ENCODE data around the gene ATOH1. TPM values are rescaled to one million over a fixed set of nuclear protein-coding genes. Genes with fewer than 3 reads are reported as not detected.

ATOH1 gene
- total and polyA plus RNA-seq, 2 experiments from 2014 or later: 0.24 to 0.69 TPM

DNA sequence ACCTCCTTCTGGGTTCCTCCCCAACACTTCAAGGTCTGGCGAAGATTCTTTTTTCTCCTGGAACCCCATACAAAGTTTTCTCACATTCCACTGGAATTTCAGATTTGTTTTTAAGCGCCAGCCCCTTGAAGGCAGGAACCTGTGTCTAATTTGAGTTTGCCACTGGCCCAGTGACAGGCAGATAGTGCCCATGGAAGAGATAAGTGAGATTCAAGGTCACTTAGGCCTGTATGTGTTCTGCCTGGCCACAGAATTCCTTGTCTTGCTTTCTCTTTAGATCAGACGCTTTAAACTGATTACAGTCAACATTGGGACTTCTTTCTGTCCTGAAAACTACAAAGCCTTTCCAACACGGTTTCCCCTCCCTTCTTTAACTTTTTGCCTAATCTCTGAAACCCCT, 11.2 kb downstream of the ATOH1 start:
- H3K4me2 ChIP-seq: no peak overlapping the region
- no peaks in the 10 kb centered on the region for H3K9me2 ChIP-seq (ENCODE audit: insufficient read depth)
- H2AFZ ChIP-seq: no peak overlapping the region
- peaks cover 6% of the 10 kb centered on the region; the same call in 1 of the 2 replicates for H3F3A ChIP-seq (replicated peaks; ENCODE audit: low read depth)
- peaks cover 37% of the 10 kb centered on the region for H3K27me3 ChIP-seq (ENCODE audit: insufficient read depth)
- H3K36me3 Mint-ChIP-seq (ENCODE audit: low read depth): no peaks in the 10 kb centered on the region
- peaks cover 32% of the 10 kb centered on the region for H3K27me3 Mint-ChIP-seq (ENCODE audit: insufficient read depth, low read depth, poor library complexity)
- H3K27ac Mint-ChIP-seq: no peak overlapping the region
- H3K4me3 ChIP-seq: no peak overlapping the region
- DNase-seq (ENCODE audit: low spot score) (no peak), ATAC-seq (no peak)
- TF ChIP-seq JUNB (IDR thresholded peaks at IDR 0.05; ENCODE audit: unreplicated experiment) (no peak), ZNF331 (CRISPR knock-in tag; IDR thresholded peaks at IDR 0.05; ENCODE audit: low read depth) (no peak), ETS1 (IDR thresholded peaks at IDR 0.05) (no peak), EZH2phosphoT487 (IDR thresholded peaks at IDR 0.05; ENCODE audit: unreplicated experiment) (no peak), CREB1 (CRISPR knock-in tag; IDR thresholded peaks at IDR 0.05; ENCODE audit: low read depth) (no peak), POLR2AphosphoS5 (IDR thresholded peaks at IDR 0.05; ENCODE audit: low read depth) (no peak), EZH2 (IDR thresholded peaks at IDR 0.05; ENCODE audit: low read depth, unreplicated experiment) (no peak), ZNF114 (CRISPR knock-in tag; IDR thresholded peaks at IDR 0.05) (no peak), NANOG (IDR thresholded peaks at IDR 0.05; ENCODE audit: borderline replicate concordance) (no peak), CTCF (conservative IDR thresholded peaks at IDR 0.05; ENCODE audit: low read depth in 2 of 2) (no peak), STAT1 (IDR thresholded peaks at IDR 0.05; ENCODE audit: unreplicated experiment) (no peak)
- TF ChIP-seq, protein P1, sequence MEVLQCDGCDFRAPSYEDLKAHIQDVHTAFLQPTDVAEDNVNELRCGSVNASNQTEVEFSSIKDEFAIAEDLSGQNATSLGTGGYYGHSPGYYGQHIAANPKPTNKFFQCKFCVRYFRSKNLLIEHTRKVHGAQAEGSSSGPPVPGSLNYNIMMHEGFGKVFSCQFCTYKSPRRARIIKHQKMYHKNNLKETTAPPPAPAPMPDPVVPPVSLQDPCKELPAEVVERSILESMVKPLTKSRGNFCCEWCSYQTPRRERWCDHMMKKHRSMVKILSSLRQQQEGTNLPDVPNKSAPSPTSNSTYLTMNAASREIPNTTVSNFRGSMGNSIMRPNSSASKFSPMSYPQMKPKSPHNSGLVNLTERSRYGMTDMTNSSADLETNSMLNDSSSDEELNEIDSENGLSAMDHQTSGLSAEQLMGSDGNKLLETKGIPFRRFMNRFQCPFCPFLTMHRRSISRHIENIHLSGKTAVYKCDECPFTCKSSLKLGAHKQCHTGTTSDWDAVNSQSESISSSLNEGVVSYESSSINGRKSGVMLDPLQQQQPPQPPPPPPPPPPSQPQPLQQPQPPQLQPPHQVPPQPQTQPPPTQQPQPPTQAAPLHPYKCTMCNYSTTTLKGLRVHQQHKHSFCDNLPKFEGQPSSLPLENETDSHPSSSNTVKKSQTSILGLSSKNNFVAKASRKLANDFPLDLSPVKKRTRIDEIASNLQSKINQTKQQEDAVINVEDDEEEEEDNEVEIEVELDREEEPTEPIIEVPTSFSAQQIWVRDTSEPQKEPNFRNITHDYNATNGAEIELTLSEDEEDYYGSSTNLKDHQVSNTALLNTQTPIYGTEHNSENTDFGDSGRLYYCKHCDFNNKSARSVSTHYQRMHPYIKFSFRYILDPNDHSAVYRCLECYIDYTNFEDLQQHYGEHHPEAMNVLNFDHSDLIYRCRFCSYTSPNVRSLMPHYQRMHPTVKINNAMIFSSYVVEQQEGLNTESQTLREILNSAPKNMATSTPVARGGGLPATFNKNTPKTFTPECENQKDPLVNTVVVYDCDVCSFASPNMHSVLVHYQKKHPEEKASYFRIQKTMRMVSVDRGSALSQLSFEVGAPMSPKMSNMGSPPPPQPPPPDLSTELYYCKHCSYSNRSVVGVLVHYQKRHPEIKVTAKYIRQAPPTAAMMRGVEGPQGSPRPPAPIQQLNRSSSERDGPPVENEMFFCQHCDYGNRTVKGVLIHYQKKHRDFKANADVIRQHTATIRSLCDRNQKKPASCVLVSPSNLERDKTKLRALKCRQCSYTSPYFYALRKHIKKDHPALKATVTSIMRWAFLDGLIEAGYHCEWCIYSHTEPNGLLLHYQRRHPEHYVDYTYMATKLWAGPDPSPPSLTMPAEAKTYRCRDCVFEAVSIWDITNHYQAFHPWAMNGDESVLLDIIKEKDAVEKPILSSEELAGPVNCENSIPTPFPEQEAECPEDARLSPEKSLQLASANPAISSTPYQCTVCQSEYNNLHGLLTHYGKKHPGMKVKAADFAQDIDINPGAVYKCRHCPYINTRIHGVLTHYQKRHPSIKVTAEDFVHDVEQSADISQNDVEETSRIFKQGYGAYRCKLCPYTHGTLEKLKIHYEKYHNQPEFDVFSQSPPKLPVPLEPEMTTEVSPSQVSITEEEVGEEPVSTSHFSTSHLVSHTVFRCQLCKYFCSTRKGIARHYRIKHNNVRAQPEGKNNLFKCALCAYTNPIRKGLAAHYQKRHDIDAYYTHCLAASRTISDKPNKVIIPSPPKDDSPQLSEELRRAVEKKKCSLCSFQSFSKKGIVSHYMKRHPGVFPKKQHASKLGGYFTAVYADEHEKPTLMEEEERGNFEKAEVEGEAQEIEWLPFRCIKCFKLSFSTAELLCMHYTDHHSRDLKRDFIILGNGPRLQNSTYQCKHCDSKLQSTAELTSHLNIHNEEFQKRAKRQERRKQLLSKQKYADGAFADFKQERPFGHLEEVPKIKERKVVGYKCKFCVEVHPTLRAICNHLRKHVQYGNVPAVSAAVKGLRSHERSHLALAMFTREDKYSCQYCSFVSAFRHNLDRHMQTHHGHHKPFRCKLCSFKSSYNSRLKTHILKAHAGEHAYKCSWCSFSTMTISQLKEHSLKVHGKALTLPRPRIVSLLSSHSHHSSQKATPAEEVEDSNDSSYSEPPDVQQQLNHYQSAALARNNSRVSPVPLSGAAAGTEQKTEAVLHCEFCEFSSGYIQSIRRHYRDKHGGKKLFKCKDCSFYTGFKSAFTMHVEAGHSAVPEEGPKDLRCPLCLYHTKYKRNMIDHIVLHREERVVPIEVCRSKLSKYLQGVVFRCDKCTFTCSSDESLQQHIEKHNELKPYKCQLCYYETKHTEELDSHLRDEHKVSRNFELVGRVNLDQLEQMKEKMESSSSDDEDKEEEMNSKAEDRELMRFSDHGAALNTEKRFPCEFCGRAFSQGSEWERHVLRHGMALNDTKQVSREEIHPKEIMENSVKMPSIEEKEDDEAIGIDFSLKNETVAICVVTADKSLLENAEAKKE (CRISPR knock-in tag; IDR thresholded peaks at IDR 0.05): no peak
- TF ChIP-seq, protein P2, sequence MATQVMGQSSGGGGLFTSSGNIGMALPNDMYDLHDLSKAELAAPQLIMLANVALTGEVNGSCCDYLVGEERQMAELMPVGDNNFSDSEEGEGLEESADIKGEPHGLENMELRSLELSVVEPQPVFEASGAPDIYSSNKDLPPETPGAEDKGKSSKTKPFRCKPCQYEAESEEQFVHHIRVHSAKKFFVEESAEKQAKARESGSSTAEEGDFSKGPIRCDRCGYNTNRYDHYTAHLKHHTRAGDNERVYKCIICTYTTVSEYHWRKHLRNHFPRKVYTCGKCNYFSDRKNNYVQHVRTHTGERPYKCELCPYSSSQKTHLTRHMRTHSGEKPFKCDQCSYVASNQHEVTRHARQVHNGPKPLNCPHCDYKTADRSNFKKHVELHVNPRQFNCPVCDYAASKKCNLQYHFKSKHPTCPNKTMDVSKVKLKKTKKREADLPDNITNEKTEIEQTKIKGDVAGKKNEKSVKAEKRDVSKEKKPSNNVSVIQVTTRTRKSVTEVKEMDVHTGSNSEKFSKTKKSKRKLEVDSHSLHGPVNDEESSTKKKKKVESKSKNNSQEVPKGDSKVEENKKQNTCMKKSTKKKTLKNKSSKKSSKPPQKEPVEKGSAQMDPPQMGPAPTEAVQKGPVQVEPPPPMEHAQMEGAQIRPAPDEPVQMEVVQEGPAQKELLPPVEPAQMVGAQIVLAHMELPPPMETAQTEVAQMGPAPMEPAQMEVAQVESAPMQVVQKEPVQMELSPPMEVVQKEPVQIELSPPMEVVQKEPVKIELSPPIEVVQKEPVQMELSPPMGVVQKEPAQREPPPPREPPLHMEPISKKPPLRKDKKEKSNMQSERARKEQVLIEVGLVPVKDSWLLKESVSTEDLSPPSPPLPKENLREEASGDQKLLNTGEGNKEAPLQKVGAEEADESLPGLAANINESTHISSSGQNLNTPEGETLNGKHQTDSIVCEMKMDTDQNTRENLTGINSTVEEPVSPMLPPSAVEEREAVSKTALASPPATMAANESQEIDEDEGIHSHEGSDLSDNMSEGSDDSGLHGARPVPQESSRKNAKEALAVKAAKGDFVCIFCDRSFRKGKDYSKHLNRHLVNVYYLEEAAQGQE (IDR thresholded peaks at IDR 0.05; ENCODE audit: unreplicated experiment): no peak
- H4K20me1 ChIP-seq (replicated peaks; ENCODE audit: insufficient read depth): no peaks in the 10 kb centered on the region
- no peaks in the 10 kb centered on the region; the same call in 2 of the 3 replicates for H3K9me3 Mint-ChIP-seq
- H3K27ac ChIP-seq (ENCODE audit: low read depth): no peak overlapping the region
- H3K36me3 ChIP-seq (ENCODE audit: insufficient read depth): no peaks in the 10 kb centered on the region
- no peaks in the 10 kb centered on the region for H3K79me2 ChIP-seq (replicated peaks; ENCODE audit: insufficient read depth)
- H3K4me1 Mint-ChIP-seq: peaks cover 8% of the 10 kb centered on the region
- peaks cover 14% of the 10 kb centered on the region for H3K4me1 ChIP-seq (ENCODE audit: insufficient read depth)
- no peak overlapping the region for H3K4me3 Mint-ChIP-seq
